ENCODE results near the gene LAPTM5.

LAPTM5 gene

GRCh38 chr1:30745834-30746208, 11.8 kb downstream of the LAPTM5 start:
- peak overlapping the region; percentile 88 for H3K4me3 ChIP-seq (ENCODE audit: low read depth, low read length)
- TF ChIP-seq CTCF (IDR thresholded peaks at IDR 0.05; ENCODE audit: insufficient read depth, low read depth, low read length, missing control alignments) = no peak
- peak; percentile 66 for DNase-seq (ENCODE audit: low read depth)

GRCh38 chr1:30745156-30745833, 12.3 kb downstream of the LAPTM5 start:
- TF ChIP-seq CTCF (IDR thresholded peaks at IDR 0.05; ENCODE audit: insufficient read depth, low read depth, low read length, missing control alignments) = no peak
- peak overlapping the region; percentile 88 for H3K4me3 ChIP-seq (ENCODE audit: low read depth, low read length)
- DNase-seq (ENCODE audit: low read depth) = no peak

- peak; percentile 89 for DNase-seq (ENCODE audit: low read depth)
- H3K4me3 ChIP-seq (ENCODE audit: low read depth, low read length) = peak overlapping the region; percentile 88
- TF ChIP-seq CTCF (IDR thresholded peaks at IDR 0.05; ENCODE audit: insufficient read depth, low read depth, low read length, missing control alignments) = no peak
Observed at GRCh38 chr1:30744060-30744756, 13.4 kb downstream of the LAPTM5 start.

- TF ChIP-seq CTCF (IDR thresholded peaks at IDR 0.05; ENCODE audit: insufficient read depth, low read depth, low read length, missing control alignments) = no peak
- peak overlapping the region; percentile 88 for H3K4me3 ChIP-seq (ENCODE audit: low read depth, low read length)
- peak; percentile 93 for DNase-seq (ENCODE audit: low read depth)
Observed at GRCh38 chr1:30743584-30744059, 14.0 kb downstream of the LAPTM5 start.

- no peak for TF ChIP-seq CTCF (IDR thresholded peaks at IDR 0.05; ENCODE audit: insufficient read depth, low read depth, low read length, missing control alignments)
- H3K4me3 ChIP-seq (ENCODE audit: low read depth, low read length) = peak overlapping the region; percentile 16; the same call in 1 of the 2 replicates
- no peak for DNase-seq (ENCODE audit: low read depth)
Observed at GRCh38 chr1:30742963-30743559, 14.5 kb downstream of the LAPTM5 start.

- TF ChIP-seq CTCF (IDR thresholded peaks at IDR 0.05; ENCODE audit: insufficient read depth, low read depth, low read length, missing control alignments) = no peak
- no peak overlapping the region for H3K4me3 ChIP-seq (ENCODE audit: low read depth, low read length)
- no peak for DNase-seq (ENCODE audit: low read depth)
Observed at GRCh38 chr1:30742300-30742962, 15.1 kb downstream of the LAPTM5 start.

All from GM12865 (cell line).